HepG2 (cell line): ENCODE results near the gene DDX39B. TPM values are rescaled to one million over a fixed set of nuclear protein-coding genes. Genes with fewer than 3 reads are reported as not detected.

ENCODE experiments used
- ATAC-seq: fragments of 200-7000 bp; cut with Tn5 transposase; 3 replicates; pipeline ENCODE4 v1.9.1; 2020; ENCODE audit warnings: mild to moderate bottlenecking, moderate library complexity
- BruUV-seq: library from RNA; stranded (reverse); fragments of 400-500 nt; replicated peaks from 2 replicates; lab custom pipeline; 2021; lab: Mats Ljungman, UMichigan
- CTCF ChIA-PET: fragments of 300-600 bp; formaldehyde crosslinking; extraction: SDS; loops from one replicate; lab custom pipeline; 2021; ENCODE audit warnings: low total read pairs, inconsistent platforms, low intra/inter-chr PET ratio; lab: Yijun Ruan, JAX
- POLR2A ChIA-PET: fragments of 350-600 bp; sonication (Branson Sonifier 250); formaldehyde crosslinking; loops from one replicate; lab custom pipeline; 2020; ENCODE audit warnings: antibody characterized with exemption, inconsistent platforms; lab: Yijun Ruan, JAX
- DNase-seq: peaks from one replicate; pipeline ENCODE4 v3.0.0-alpha.2; 2015; ENCODE audit warnings: low spot score
- FAIRE-seq: peaks from 3 replicates; lab custom pipeline; 2011; peaks lifted over from hg19 to GRCh38; lab: Jason Lieb, UNC
- H2AFZ ChIP-seq: one replicate; pipeline ENCODE4 v1.6.1; 2011; ENCODE audit warnings: low read length, inconsistent platforms
- H3K27ac ChIP-seq: fragments of 300-600 bp; 3 replicates; pipeline ENCODE4 v1.8.0; 2011; ENCODE audit warnings: mixed run types, mild to moderate bottlenecking, mixed read lengths, low read length, inconsistent platforms; ENCODE audit not compliant: insufficient read depth; ENCODE audit errors: extremely low read length
- H3K27me3 ChIP-seq, 2 experiments: fragments of 200-600 bp in 1 of 2; 2 replicates in 1 of 2; 3 replicates in 1 of 2; pipeline versions ENCODE4 v1.6.0 to v1.8.0; 2011; ENCODE audit warnings: low read length in 2 of 2, mild to moderate bottlenecking in 2 of 2, moderate library complexity in 2 of 2, inconsistent platforms in 1 of 2; ENCODE audit not compliant: insufficient read depth in 2 of 2, control insufficient read depth in 1 of 2
- H3K36me3 ChIP-seq, 2 experiments: fragments of 200-600 bp in 1 of 2; replicated peaks in 1 of 2; 2 replicates in 1 of 2; 3 replicates in 1 of 2; pipeline versions ENCODE4 v1.5.1 to v1.8.0; 2011; ENCODE audit warnings: low read length in 2 of 2, inconsistent platforms in 1 of 2; ENCODE audit not compliant: insufficient read depth in 2 of 2, control insufficient read depth in 1 of 2
- H3K4me1 ChIP-seq: 2 replicates; pipeline ENCODE4 v1.5.1; 2012; ENCODE audit warnings: low read length, inconsistent platforms; ENCODE audit not compliant: insufficient read depth
- H3K4me2 ChIP-seq: 2 replicates; pipeline ENCODE4 v1.6.0; 2011; ENCODE audit warnings: low read depth, low read length, inconsistent platforms
- H3K4me3 ChIP-seq, 3 experiments: fragments of 200-600 bp in 1 of 3; sonication (generic), shearing (Covaris generic) in 1 of 3; replicated peaks in 1 of 3; 2 replicates each; pipeline ENCODE4 v1.5.1; 2011 to 2016; ENCODE audit warnings: low read length in 3 of 3, inconsistent platforms in 2 of 3, low read depth in 2 of 3, mild to moderate bottlenecking in 2 of 3, control low read depth in 1 of 3, mixed read lengths in 1 of 3; ENCODE audit not compliant: insufficient read depth in 1 of 3
- H3K79me2 ChIP-seq: one replicate; pipeline ENCODE4 v1.6.1; 2011; ENCODE audit warnings: low read length, inconsistent platforms; ENCODE audit not compliant: insufficient read depth
- H3K9ac ChIP-seq: 2 replicates; pipeline ENCODE4 v1.6.0; 2011; ENCODE audit warnings: mild to moderate bottlenecking, low read depth, low read length, inconsistent platforms; ENCODE audit not compliant: insufficient read depth
- H3K9me3 ChIP-seq: 2 replicates; pipeline ENCODE4 v1.5.1; 2012; ENCODE audit warnings: mild to moderate bottlenecking, low read length
- H4K20me1 ChIP-seq: 2 replicates; pipeline ENCODE4 v1.6.0; 2011; ENCODE audit warnings: inconsistent platforms, mild to moderate bottlenecking, low read length, moderate library complexity; ENCODE audit not compliant: insufficient read depth
- ELK4 ChIP-seq: sonication (generic); formaldehyde crosslinking; IDR thresholded peaks from 2 replicates; pipeline ENCODE4 v1.9.0; 2021; ENCODE audit warnings: missing genetic modification reagents, borderline replicate concordance
- ETS1 ChIP-seq: sonication (generic); formaldehyde crosslinking; IDR thresholded peaks from 2 replicates; pipeline ENCODE4 v1.4.0; 2020; ENCODE audit warnings: missing genetic modification reagents
- GATAD2A ChIP-seq: IDR thresholded peaks from 2 replicates; pipeline ENCODE4 v1.6.1; 2016
- GLMP ChIP-seq: sonication (generic); formaldehyde crosslinking; IDR thresholded peaks from 2 replicates; pipeline ENCODE4 v1.9.0; 2021; ENCODE audit warnings: missing genetic modification reagents, mild to moderate bottlenecking, borderline replicate concordance
- HNF4G ChIP-seq, 2 experiments: sonication (generic) in 1 of 2; formaldehyde crosslinking in 1 of 2; IDR thresholded peaks; 2 replicates each; pipeline versions ENCODE4 v1.4.0 to v1.6.1; 2011 to 2020; ENCODE audit warnings: borderline replicate concordance in 2 of 2, low read depth in 2 of 2, mild to moderate bottlenecking in 2 of 2, low read length in 1 of 2, missing genetic modification reagents in 1 of 2, moderate library complexity in 1 of 2
- KLF13 ChIP-seq: sonication (generic); formaldehyde crosslinking; IDR thresholded peaks from 2 replicates; pipeline ENCODE4 v1.4.0; 2020; ENCODE audit warnings: mild to moderate bottlenecking, missing genetic modification reagents
- NFKBIZ ChIP-seq: IDR thresholded peaks from 2 replicates; pipeline ENCODE4 v1.6.1; 2018; ENCODE audit warnings: missing genetic modification reagents, missing compliant biosample characterization
- NR2F1 ChIP-seq, 2 experiments: fragments of 450-650 bp in 1 of 2; formaldehyde crosslinking in 1 of 2; IDR thresholded peaks; 2 replicates each; pipeline versions ENCODE4 v1.5.0 to v1.6.1; 2016 to 2020; ENCODE audit warnings: mild to moderate bottlenecking in 1 of 2, missing compliant biosample characterization in 1 of 2, missing genetic modification reagents in 1 of 2, moderate library complexity in 1 of 2
- POLR2A ChIP-seq, 2 experiments: IDR thresholded peaks; 2 replicates each; pipeline ENCODE4 v1.6.1; 2011; ENCODE audit warnings: low read depth in 2 of 2, low read length in 2 of 2, mild to moderate bottlenecking in 1 of 2, moderate library complexity in 1 of 2; ENCODE audit not compliant: insufficient read depth in 1 of 2
- SALL1 ChIP-seq: sonication (generic); formaldehyde crosslinking; IDR thresholded peaks from 2 replicates; pipeline ENCODE4 v1.8.0; 2022; ENCODE audit warnings: mild to moderate bottlenecking, missing genetic modification reagents
- ZBTB26 ChIP-seq: IDR thresholded peaks from 2 replicates; pipeline ENCODE4 v1.6.1; 2016; ENCODE audit warnings: missing compliant biosample characterization, missing genetic modification reagents, borderline replicate concordance
- ZNF224 ChIP-seq: sonication (generic); formaldehyde crosslinking; IDR thresholded peaks from 2 replicates; pipeline ENCODE4 v1.5.0; 2020; ENCODE audit warnings: mild to moderate bottlenecking, missing genetic modification reagents
- ZNF569 ChIP-seq: sonication (generic); formaldehyde crosslinking; IDR thresholded peaks from 2 replicates; pipeline ENCODE4 v1.5.0; 2020; ENCODE audit warnings: mild to moderate bottlenecking, missing genetic modification reagents, moderate library complexity, borderline replicate concordance
- ZNF747 ChIP-seq: sonication (generic); formaldehyde crosslinking; IDR thresholded peaks from 2 replicates; pipeline ENCODE4 v1.8.1; 2023; ENCODE audit warnings: missing genetic modification reagents, mild to moderate bottlenecking, borderline replicate concordance
- ZNF781 ChIP-seq: sonication (generic); formaldehyde crosslinking; IDR thresholded peaks from 2 replicates; pipeline ENCODE4 v1.5.1; 2020; ENCODE audit warnings: borderline replicate concordance, mild to moderate bottlenecking, missing genetic modification reagents; ENCODE audit errors: not compliant biosample characterization
- WGBS: methylation state at CpG from one replicate; pipeline ENCODE4 v1.1.6; 2017; ENCODE audit warnings: low lambda C conversion rate; 5-methylcytosine and 5-hydroxymethylcytosine counted together
- in situ Hi-C: cut with HindIII; loops from 2 replicates; pipeline ENCODE4 v1.10.0; 2017; ENCODE audit warnings: low pct_unique_long_range_greater_than_20kb; ENCODE audit not compliant: extremely low pct_ligation_motif_present
- intact Hi-C: fragments of 100-400 bp; cut with micrococcal nuclease; formaldehyde crosslinking; loops from one replicate; pipeline ENCODE4 v1.10.0; 2022; ENCODE audit not compliant: unreplicated experiment
- polyA plus RNA-seq, 8 experiments: library from polyadenylated mRNA; depleted of rRNA in 3 of 8; stranded (reverse) in 7 of 8; unstranded in 1 of 8; fragments of >200 nt; fragmentation: Illumina TruSeq in 4 of 8; extraction: Trizol in 4 of 8; gene quantifications; 2 replicates each; pipeline versions ENCODE4 v1.2.1 to v1.2.3, GENCODE V29; 2011 to 2016; ENCODE audit warnings: low read depth in 4 of 8, missing spikeins in 1 of 8, mixed read lengths in 1 of 8; ENCODE audit not compliant: insufficient read depth in 1 of 8
- total RNA-seq, 5 experiments: library from RNA; depleted of rRNA; stranded (reverse); fragments of >200 nt; fragmentation: Illumina TruSeq; extraction: Trizol; gene quantifications; 2 replicates each; pipeline ENCODE4 v1.2.3, GENCODE V29; 2016; ENCODE audit warnings: low read depth in 1 of 5

DDX39B gene
- total and polyA plus RNA-seq, 2 of the 13 experiments (the other 11 are each of a cell fraction or from before 2014, with no cell fraction given): 570 to 678 TPM

GRCh38 chr6:31543639-31544038 is 1.8 kb upstream of the DDX39B start:
- Histone ChIP-seq H3K4me2 (peak overlapping the region; percentile 99), H3K27me3 (no peaks in the 10 kb centered on the region; a peak in 2 of 5 replicates), H3K9me3 (no peaks in the 10 kb centered on the region), H3K4me1 (peaks cover 59% of the 10 kb centered on the region), H4K20me1 (peaks cover 25% of the 10 kb centered on the region), H3K36me3 (peaks cover 6 to 20% of the 10 kb centered on the region in 2 experiments), H3K4me3 (peak overlapping the region in 1 of 3 experiments; percentile 99; a peak in 2 of 6 replicates), H3K9ac (peak overlapping the region; percentile 96; the same call in 1 of the 2 replicates), H3K79me2 (peaks cover 48% of the 10 kb centered on the region), H2AFZ (no peak overlapping the region), H3K27ac (peak overlapping the region; percentile 95)
- DNase-seq (no peak), FAIRE-seq (peak; percentile 4), ATAC-seq (no peak)
- ChIA-PET CTCF (no interaction called here), POLR2A (interaction anchor here (0.8 to 6.9 kb wide), 9 partner anchors 15 to 402 kb away, joined by 3 to 123 read pairs (median 6); partner anchors contain the start of genes APOM, BAG6, C6orf47 and CFB)
- no TSS peak for BruUV-seq
- in situ Hi-C loops (no loop called here), intact Hi-C loops (loop anchor here (10.0 kb wide), 1 partner anchor 111 kb away; the partner anchor contains the start of genes APOM and BAG6)
- 49% methylated on average over 6 of the region's 6 CpGs for WGBS
- no peak for TF ChIP-seq ZNF569 (CRISPR knock-in tag)
- 0 out of 4 replicates have a peak, but pooled peaks of 1 of the 2 experiments have one; percentile 24 for TF ChIP-seq NR2F1 (CRISPR knock-in tag; IDR thresholded peaks at IDR 0.05)
- 0 out of 2 replicates have a peak, but pooled peaks have one; percentile 32 for TF ChIP-seq GATAD2A
- peak; percentile 49 for TF ChIP-seq SALL1
- peak in 1 of 2 experiments; percentile 21; a peak in 1 of 4 replicates for TF ChIP-seq POLR2A (IDR thresholded peaks at IDR 0.05; ENCODE audit: insufficient read depth in 1 of 2, low read depth in 2 of 2, low read length in 2 of 2)
- TF ChIP-seq GLMP (CRISPR knock-in tag): no peak
- no peak for TF ChIP-seq ZNF747 (CRISPR knock-in tag)
- TF ChIP-seq ETS1 (CRISPR knock-in tag): no peak
- TF ChIP-seq ZNF224 (CRISPR knock-in tag): no peak
- no peak for TF ChIP-seq ELK4 (CRISPR knock-in tag)
- TF ChIP-seq ZNF781: no peak
- TF ChIP-seq NFKBIZ (CRISPR knock-in tag): 0 out of 2 replicates have a peak, but pooled peaks have one; percentile 40
- TF ChIP-seq ZBTB26 (CRISPR knock-in tag): no peak
- no peak for TF ChIP-seq KLF13 (CRISPR knock-in tag)
- peak; percentile 52; the same call in 1 of the 2 replicates for TF ChIP-seq HNF4G (IDR thresholded peaks at IDR 0.05; ENCODE audit: borderline replicate concordance, low read depth, low read length)
- no peak for TF ChIP-seq HNF4G (CRISPR knock-in tag; IDR thresholded peaks at IDR 0.05; ENCODE audit: borderline replicate concordance, low read depth)
